DND-41 (cell line): ENCODE data around the gene VWA2.

Experiments
- CTCF ChIP-seq: IDR thresholded peaks from 2 replicates; pipeline ENCODE4 v1.5.1; 2012; ENCODE audit warnings: borderline replicate concordance, low read length, moderate library complexity, mild to moderate bottlenecking; ENCODE audit not compliant: poor library complexity, severe bottlenecking; ENCODE audit errors: extremely low read depth
- EZH2 ChIP-seq: IDR thresholded peaks from 3 replicates; pipeline ENCODE4 v1.6.1; 2012; ENCODE audit warnings: borderline replicate concordance, low read depth, mild to moderate bottlenecking, moderate library complexity, low read length, inconsistent platforms; ENCODE audit not compliant: severe bottlenecking

- TF ChIP-seq CTCF = no peak
- TF ChIP-seq EZH2 = no peak
These were observed 83.3 kb downstream of the VWA2 start for GRCh38 chr10:114322344-114322743.
